ENCODE results near the gene SEC61A1. TPM values are rescaled to one million over a fixed set of nuclear protein-coding genes. Genes with fewer than 3 reads are reported as not detected.

The SEC61A1 gene
- total and polyA plus RNA-seq, 9 donors: 101 to 158 (median 117) TPM

GRCh38 chr3:128103136-128103676, 51.0 kb downstream of the SEC61A1 start:
- no peak for DNase-seq
- no peaks in the 10 kb centered on the region for H3K4me1 ChIP-seq (ENCODE audit: control insufficient read depth, insufficient read depth, low read length)
- H3K9me3 ChIP-seq (replicated peaks; ENCODE audit: control insufficient read depth, low read depth, low read length): no peaks in the 10 kb centered on the region
- no peak overlapping the region for H3K4me3 ChIP-seq (ENCODE audit: low read length)
- H3K27ac ChIP-seq (ENCODE audit: low read length): no peak overlapping the region
- no CpG with 5 or more reads among the region's 5 CpGs for WGBS (ENCODE audit: insufficient coverage)
- peaks cover 45% of the 10 kb centered on the region for H3K36me3 ChIP-seq (ENCODE audit: control insufficient read depth, insufficient read depth, low read length)
- H3K27me3 ChIP-seq (ENCODE audit: control insufficient read depth, insufficient read depth, low read length): no peaks in the 10 kb centered on the region

GRCh38 chr3:128107834-128108233, 55.6 kb downstream of the SEC61A1 start:
- DNase-seq: peak; percentile 16
- 61% methylated on average over 4 of the region's 8 CpGs for WGBS (ENCODE audit: insufficient coverage)
- H3K36me3 ChIP-seq (ENCODE audit: control insufficient read depth, insufficient read depth, low read length): peaks cover 36% of the 10 kb centered on the region
- no peaks in the 10 kb centered on the region for H3K4me1 ChIP-seq (ENCODE audit: control insufficient read depth, insufficient read depth, low read length)
- no peaks in the 10 kb centered on the region for H3K27me3 ChIP-seq (ENCODE audit: control insufficient read depth, insufficient read depth, low read length)
- H3K4me3 ChIP-seq (ENCODE audit: low read length): no peak overlapping the region
- no peaks in the 10 kb centered on the region for H3K9me3 ChIP-seq (replicated peaks; ENCODE audit: control insufficient read depth, low read depth, low read length)
- no peak overlapping the region for H3K27ac ChIP-seq (ENCODE audit: low read length)

GRCh38 chr3:128111147-128111546, 58.9 kb downstream of the SEC61A1 start:
- no peaks in the 10 kb centered on the region for H3K4me1 ChIP-seq (ENCODE audit: control insufficient read depth, insufficient read depth, low read length)
- H3K36me3 ChIP-seq (ENCODE audit: control insufficient read depth, insufficient read depth, low read length): peaks cover 33% of the 10 kb centered on the region
- DNase-seq: no peak
- no peaks in the 10 kb centered on the region for H3K27me3 ChIP-seq (ENCODE audit: control insufficient read depth, insufficient read depth, low read length)
- H3K27ac ChIP-seq (ENCODE audit: low read length): no peak overlapping the region
- no peak overlapping the region for H3K4me3 ChIP-seq (ENCODE audit: low read length)
- H3K9me3 ChIP-seq (replicated peaks; ENCODE audit: control insufficient read depth, low read depth, low read length): no peaks in the 10 kb centered on the region
- WGBS (ENCODE audit: insufficient coverage): 96% methylated on average over 5 of the region's 5 CpGs

GRCh38 chr3:128112357-128112968, 60.2 kb downstream of the SEC61A1 start:
- 95% methylated on average over 3 of the region's 7 CpGs for WGBS (ENCODE audit: insufficient coverage)

GRCh38 chr3:128113817-128114794, 61.9 kb downstream of the SEC61A1 start:
- DNase-seq: no peak

More at GRCh38 chr3:128112357-128112968, 60.2 kb downstream of the SEC61A1 start:
- no peak for DNase-seq
- Histone ChIP-seq H3K4me3 (ENCODE audit: low read length) (no peak overlapping the region), H3K27me3 (ENCODE audit: control insufficient read depth, insufficient read depth, low read length) (no peaks in the 10 kb centered on the region), H3K27ac (ENCODE audit: low read length) (no peak overlapping the region), H3K36me3 (ENCODE audit: control insufficient read depth, insufficient read depth, low read length) (peaks cover 37% of the 10 kb centered on the region), H3K9me3 (replicated peaks; ENCODE audit: control insufficient read depth, low read depth, low read length) (no peaks in the 10 kb centered on the region), H3K4me1 (ENCODE audit: control insufficient read depth, insufficient read depth, low read length) (no peaks in the 10 kb centered on the region)

More at GRCh38 chr3:128113817-128114794, 61.9 kb downstream of the SEC61A1 start:
- H3K4me1 ChIP-seq (ENCODE audit: control insufficient read depth, insufficient read depth, low read length): no peaks in the 10 kb centered on the region
- no peak overlapping the region for H3K27ac ChIP-seq (ENCODE audit: low read length)
- no peak overlapping the region for H3K4me3 ChIP-seq (ENCODE audit: low read length)
- H3K9me3 ChIP-seq (replicated peaks; ENCODE audit: control insufficient read depth, low read depth, low read length): no peaks in the 10 kb centered on the region
- peaks cover 38% of the 10 kb centered on the region for H3K36me3 ChIP-seq (ENCODE audit: control insufficient read depth, insufficient read depth, low read length)
- 85% methylated on average over 6 of the region's 9 CpGs for WGBS (ENCODE audit: insufficient coverage)
- no peaks in the 10 kb centered on the region for H3K27me3 ChIP-seq (ENCODE audit: control insufficient read depth, insufficient read depth, low read length)

Other genes with a start within 250 kb of the SEC61A1 start
- 18.1 TPM for gene MGLL, start 229.9 kb upstream of the SEC61A1 start, total RNA-seq
- gene MGLL, start 229.9 kb upstream of the SEC61A1 start, polyA plus RNA-seq (ENCODE audit: insufficient read depth in 1 of 8, insufficient read length in 8 of 8, low replicate concordance in 1 of 8): 10 to 100 TPM; 18.6 to 25.7 (median 22.6) TPM
- gene KBTBD12, start 137.2 kb upstream of the SEC61A1 start, total RNA-seq: 18.2 TPM
- gene KBTBD12, start 137.2 kb upstream of the SEC61A1 start, polyA plus RNA-seq (ENCODE audit: insufficient read depth in 1 of 8, insufficient read length in 8 of 8, low replicate concordance in 1 of 8): 10 to 100 TPM in 6 of 8 donors, 1 to 10 TPM in 2; 7.9 to 17.4 (median 13.6) TPM
- 36.4 TPM for gene RUVBL1, start 71.4 kb downstream of the SEC61A1 start, total RNA-seq
- 10 to 100 TPM; 33.6 to 41.4 (median 38.8) TPM for gene RUVBL1, start 71.4 kb downstream of the SEC61A1 start, polyA plus RNA-seq (ENCODE audit: insufficient read depth in 1 of 8, insufficient read length in 8 of 8, low replicate concordance in 1 of 8)
- gene EEFSEC, start 101.0 kb downstream of the SEC61A1 start, total RNA-seq: 5.5 TPM
- 10 to 100 TPM; 15.7 to 20.9 (median 17.3) TPM for gene EEFSEC, start 101.0 kb downstream of the SEC61A1 start, polyA plus RNA-seq (ENCODE audit: insufficient read depth in 1 of 8, insufficient read length in 8 of 8, low replicate concordance in 1 of 8)

Measured in muscle of leg (tissue), 11 donors.